ENCODE results near the gene FBXO2. TPM values are rescaled to one million over a fixed set of nuclear protein-coding genes. Genes with fewer than 3 reads are reported as not detected.
A peak's percentile ranks its signal among the peaks of the same experiment; 100 is the strongest.
"Not testable (repeated sequence)": the region's sequence is repeated elsewhere in the genome, so short reads cannot be mapped to it uniquely, and the experiment has no call there.

Gene FBXO2
- total RNA-seq, 1 donor from 2014 or later: 1.9 TPM

- no peak for DNase-seq
These were observed 31.8 kb downstream of the FBXO2 start for GRCh38 chr1:11622398-11622797.

- no peak for DNase-seq
These were observed 33.3 kb downstream of the FBXO2 start for GRCh38 chr1:11620924-11621323.

- no peak for DNase-seq
These were observed 33.8 kb downstream of the FBXO2 start for GRCh38 chr1:11620405-11620804.

- DNase-seq: no peak
These were observed 36.5 kb downstream of the FBXO2 start for GRCh38 chr1:11617741-11618140.

GRCh38 chr1:11617314-11617713, 36.9 kb downstream of the FBXO2 start:
- no peak for DNase-seq

GRCh38 chr1:11616766-11617165, 37.5 kb downstream of the FBXO2 start:
- DNase-seq: no peak

GRCh38 chr1:11615090-11615489, 39.1 kb downstream of the FBXO2 start:
- no peak for DNase-seq

- DNase-seq: no peak
These were observed 40.9 kb downstream of the FBXO2 start for GRCh38 chr1:11613347-11613746.

GRCh38 chr1:11611638-11612327, 42.4 kb downstream of the FBXO2 start:
- no peak for DNase-seq

GRCh38 chr1:11610629-11611180, 43.5 kb downstream of the FBXO2 start:
- no peak for DNase-seq

GRCh38 chr1:11609378-11609777, 44.9 kb downstream of the FBXO2 start:
- not testable (repeated sequence) for DNase-seq

- not testable (repeated sequence) for DNase-seq
These were observed 45.6 kb downstream of the FBXO2 start for GRCh38 chr1:11608596-11609130.

- DNase-seq: no peak
These were observed 47.5 kb downstream of the FBXO2 start for GRCh38 chr1:11606775-11607174.

GRCh38 chr1:11602981-11603380, 51.2 kb downstream of the FBXO2 start:
- DNase-seq: no peak

GRCh38 chr1:11602424-11602823, 51.8 kb downstream of the FBXO2 start:
- no peak for DNase-seq

- DNase-seq: no peak
These were observed 53.4 kb downstream of the FBXO2 start for GRCh38 chr1:11600836-11601235.

- DNase-seq: no peak
These were observed 54.2 kb downstream of the FBXO2 start for GRCh38 chr1:11599891-11600576.

GRCh38 chr1:11598461-11598860, 55.8 kb downstream of the FBXO2 start:
- DNase-seq: peak; percentile 38

Other genes starting within 250 kb of the FBXO2 start
- 0.09 TPM in 1 of 2 replicates, not detected in the other for gene DISP3, start 175.3 kb downstream of the FBXO2 start, total RNA-seq
- gene FBXO44, start 448 bp upstream of the FBXO2 start, total RNA-seq: 7.3 and 15.8 TPM in 2 replicates
- gene FBXO6, start 9.8 kb upstream of the FBXO2 start, total RNA-seq: 1.4 and 3.6 TPM in 2 replicates
- 34.9 and 45.3 TPM in 2 replicates for gene MAD2L2, start 26.7 kb upstream of the FBXO2 start, total RNA-seq
- 0.14 and 0.17 TPM in 2 replicates for gene DRAXIN, start 37.3 kb upstream of the FBXO2 start, total RNA-seq
- gene AGTRAP, start 81.7 kb upstream of the FBXO2 start, total RNA-seq: 47.5 and 57.1 TPM in 2 replicates
- 0.05 TPM in 1 of 2 replicates, not detected in the other for gene C1orf167, start 107.8 kb upstream of the FBXO2 start, total RNA-seq
- gene MTHFR, start 151.5 kb upstream of the FBXO2 start, total RNA-seq: 46.3 and 52.4 TPM in 2 replicates
- gene CLCN6, start 151.8 kb upstream of the FBXO2 start, total RNA-seq: 13.9 and 19.9 TPM in 2 replicates
- gene NPPA, start 193.4 kb upstream of the FBXO2 start, total RNA-seq: not detected in 2 replicates
- gene NPPB, start 204.5 kb upstream of the FBXO2 start, total RNA-seq: not detected in 2 replicates